ENCODE data around the gene ZNF862.
"Not testable (repeated sequence)": the region's sequence is repeated elsewhere in the genome, so short reads cannot be mapped to it uniquely, and the experiment has no call there.

ZNF862 gene

GRCh38 chr7:149882248-149883047 is 44.3 kb downstream of the ZNF862 start:
- no peak for DNase-seq

- DNase-seq = no peak
These were observed 44.9 kb downstream of the ZNF862 start for GRCh38 chr7:149883048-149883438.

GRCh38 chr7:149883452-149883861 is 45.3 kb downstream of the ZNF862 start:
- DNase-seq = no peak

GRCh38 chr7:149884016-149884415 is 45.8 kb downstream of the ZNF862 start:
- no peak for DNase-seq

GRCh38 chr7:149884541-149884940 is 46.4 kb downstream of the ZNF862 start:
- no peak for DNase-seq

- DNase-seq = no peak
These were observed 47.2 kb downstream of the ZNF862 start for GRCh38 chr7:149885191-149886017.

GRCh38 chr7:149886018-149886415 is 47.8 kb downstream of the ZNF862 start:
- DNase-seq = no peak

GRCh38 chr7:149887311-149887710 is 49.1 kb downstream of the ZNF862 start:
- DNase-seq = no peak

- DNase-seq = not testable (repeated sequence)
These were observed 52.5 kb downstream of the ZNF862 start for GRCh38 chr7:149890715-149891114.

- DNase-seq = not testable (repeated sequence)
These were observed 56.8 kb downstream of the ZNF862 start for GRCh38 chr7:149894957-149895356.

- not testable (repeated sequence) for DNase-seq
These were observed 69.7 kb downstream of the ZNF862 start for GRCh38 chr7:149907776-149908376.

GRCh38 chr7:149910219-149910618 is 72.0 kb downstream of the ZNF862 start:
- not testable (repeated sequence) for DNase-seq

GRCh38 chr7:149912126-149912525 is 74.0 kb downstream of the ZNF862 start:
- not testable (repeated sequence) for DNase-seq
